Keratinocyte (primary cell): ENCODE measurements around the gene NAA10. TPM values are rescaled to one million over a fixed set of nuclear protein-coding genes. Genes with fewer than 3 reads are reported as not detected.

Source experiments
- DNase-seq: peaks from one replicate; pipeline ENCODE4 v3.0.0-alpha.2; 2011; ENCODE audit warnings: low read depth, missing footprints, low spot score
- FAIRE-seq: peaks from 2 replicates; lab custom pipeline; 2011; peaks lifted over from hg19 to GRCh38; lab: Jason Lieb, UNC
- H2AFZ ChIP-seq: 2 replicates; pipeline ENCODE4 v1.6.0; 2012; ENCODE audit warnings: low read length, control low read depth, inconsistent platforms; ENCODE audit not compliant: control insufficient read depth
- H3K27ac ChIP-seq: 2 replicates; pipeline ENCODE4 v1.5.1; 2011; ENCODE audit warnings: low read length; ENCODE audit not compliant: control insufficient read depth, insufficient read depth
- H3K27me3 ChIP-seq: 3 replicates; pipeline ENCODE4 v1.6.0; 2011; ENCODE audit warnings: low read length; ENCODE audit not compliant: control insufficient read depth, insufficient read depth; ENCODE audit errors: extremely low read depth
- H3K36me3 ChIP-seq, 2 experiments: 2 replicates in 1 of 2; 3 replicates in 1 of 2; pipeline ENCODE4 v1.5.1; 2011; ENCODE audit warnings: low read length in 2 of 2, mild to moderate bottlenecking in 1 of 2; ENCODE audit not compliant: control insufficient read depth in 2 of 2, insufficient read depth in 2 of 2; ENCODE audit errors: extremely low read depth in 1 of 2
- H3K4me1 ChIP-seq: 3 replicates; pipeline ENCODE4 v1.5.1; 2011; ENCODE audit warnings: low read length; ENCODE audit not compliant: control insufficient read depth, insufficient read depth; ENCODE audit errors: extremely low read depth
- H3K4me2 ChIP-seq: 3 replicates; pipeline ENCODE4 v1.6.0; 2011; ENCODE audit warnings: low read depth, low read length; ENCODE audit not compliant: control insufficient read depth, insufficient read depth; ENCODE audit errors: extremely low read depth
- H3K4me3 ChIP-seq, 3 experiments: fragments of 200-600 bp in 1 of 3; sonication (generic) in 1 of 3; 2 replicates in 2 of 3; 3 replicates in 1 of 3; pipeline ENCODE4 v1.5.1; 2011 to 2016; ENCODE audit warnings: low read length in 3 of 3, mild to moderate bottlenecking in 3 of 3, control low read depth in 2 of 3, inconsistent platforms in 1 of 3, low read depth in 1 of 3, mixed read lengths in 1 of 3, mixed run types in 1 of 3, moderate library complexity in 1 of 3; ENCODE audit not compliant: control insufficient read depth in 2 of 3, insufficient read depth in 2 of 3; ENCODE audit errors: extremely low read depth in 1 of 3
- H3K79me2 ChIP-seq: 2 replicates; pipeline ENCODE4 v1.6.0; 2012; ENCODE audit warnings: low read length; ENCODE audit not compliant: control insufficient read depth, insufficient read depth
- H3K9ac ChIP-seq: 3 replicates; pipeline ENCODE4 v1.6.0; 2011; ENCODE audit warnings: low read length; ENCODE audit not compliant: control insufficient read depth, insufficient read depth; ENCODE audit errors: extremely low read depth
- H3K9me1 ChIP-seq: 3 replicates; pipeline ENCODE4 v1.6.0; 2011; ENCODE audit warnings: low read length; ENCODE audit not compliant: control insufficient read depth, insufficient read depth; ENCODE audit errors: extremely low read depth
- H3K9me3 ChIP-seq: 2 replicates; pipeline ENCODE4 v1.5.1; 2012; ENCODE audit warnings: low read depth, low read length; ENCODE audit not compliant: control insufficient read depth
- H4K20me1 ChIP-seq: 3 replicates; pipeline ENCODE4 v1.6.0; 2011; ENCODE audit warnings: low read length; ENCODE audit not compliant: control insufficient read depth, insufficient read depth; ENCODE audit errors: extremely low read depth
- EZH2 ChIP-seq: IDR thresholded peaks from one replicate; pipeline ENCODE4 v1.6.1; 2012; ENCODE audit warnings: inconsistent platforms, mild to moderate bottlenecking, low read length, moderate library complexity
- dilution Hi-C: fragments of 300-500 bp; cut with MboI; formaldehyde crosslinking; loops from one replicate; pipeline ENCODE4 v1.7.0; 2020; ENCODE audit warnings: low sequenced_read_pairs; ENCODE audit not compliant: extremely low pct_ligation_motif_present
- polyA plus RNA-seq, 5 experiments: library from polyadenylated mRNA; depleted of rRNA in 3 of 5; stranded (reverse) in 3 of 5; stranded (forward) in 1 of 5; unstranded in 1 of 5; fragments of >200 nt; gene quantifications; 1 replicate in 1 of 5; 2 replicates in 3 of 5; 3 replicates in 1 of 5; pipeline versions ENCODE4 v1.2.1 to v1.2.3, GENCODE V29; 2011 to 2012; ENCODE audit warnings: missing spikeins in 2 of 5, low read depth in 1 of 5, low replicate concordance in 1 of 5
- TF ChIP-seq, protein P1 (sequence below), 3 experiments: IDR thresholded peaks in 1 of 3; conservative IDR thresholded peaks in 1 of 3; optimal IDR thresholded peaks in 1 of 3; 2 replicates in 2 of 3; 3 replicates in 1 of 3; pipeline versions ENCODE3 to v1.5.1; 2011; ENCODE audit warnings: low read length in 3 of 3, mild to moderate bottlenecking in 3 of 3, moderate library complexity in 2 of 3, control low read depth in 1 of 3, inconsistent platforms in 1 of 3; ENCODE audit not compliant: insufficient read depth in 2 of 3; ENCODE audit errors: extremely low read depth in 1 of 3

NAA10 gene
- polyA plus RNA-seq, 1 donor (not counting 4 experiments of a cell fraction or from before 2014, with no cell fraction given) = 103 TPM

- H3K9me3 ChIP-seq = no peaks in the 10 kb centered on the region
- no peaks in the 10 kb centered on the region for H3K4me1 ChIP-seq
- H3K9me1 ChIP-seq = no peaks in the 10 kb centered on the region
- FAIRE-seq = no peak
- no peak within 1 kb of the TSS for H3K4me3 ChIP-seq
- TF ChIP-seq EZH2 = no peak
- TF ChIP-seq, protein P1, sequence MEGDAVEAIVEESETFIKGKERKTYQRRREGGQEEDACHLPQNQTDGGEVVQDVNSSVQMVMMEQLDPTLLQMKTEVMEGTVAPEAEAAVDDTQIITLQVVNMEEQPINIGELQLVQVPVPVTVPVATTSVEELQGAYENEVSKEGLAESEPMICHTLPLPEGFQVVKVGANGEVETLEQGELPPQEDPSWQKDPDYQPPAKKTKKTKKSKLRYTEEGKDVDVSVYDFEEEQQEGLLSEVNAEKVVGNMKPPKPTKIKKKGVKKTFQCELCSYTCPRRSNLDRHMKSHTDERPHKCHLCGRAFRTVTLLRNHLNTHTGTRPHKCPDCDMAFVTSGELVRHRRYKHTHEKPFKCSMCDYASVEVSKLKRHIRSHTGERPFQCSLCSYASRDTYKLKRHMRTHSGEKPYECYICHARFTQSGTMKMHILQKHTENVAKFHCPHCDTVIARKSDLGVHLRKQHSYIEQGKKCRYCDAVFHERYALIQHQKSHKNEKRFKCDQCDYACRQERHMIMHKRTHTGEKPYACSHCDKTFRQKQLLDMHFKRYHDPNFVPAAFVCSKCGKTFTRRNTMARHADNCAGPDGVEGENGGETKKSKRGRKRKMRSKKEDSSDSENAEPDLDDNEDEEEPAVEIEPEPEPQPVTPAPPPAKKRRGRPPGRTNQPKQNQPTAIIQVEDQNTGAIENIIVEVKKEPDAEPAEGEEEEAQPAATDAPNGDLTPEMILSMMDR (optimal IDR thresholded peaks at IDR 0.05 in 1 of 3, IDR thresholded peaks at IDR 0.05 in 1 of 3, conservative IDR thresholded peaks at IDR 0.05 in 1 of 3; ENCODE audit: extremely low read depth in 1 of 3, insufficient read depth in 2 of 3, low read length in 3 of 3) = no peak
- no peak within 1 kb of the TSS for H3K9ac ChIP-seq
- H3K36me3 ChIP-seq = peaks cover 0 to 4% of the 10 kb centered on the region in 2 experiments
- no peaks in the 10 kb centered on the region for H3K79me2 ChIP-seq
- no peaks in the 10 kb centered on the region for H3K27me3 ChIP-seq
- dilution Hi-C loops = no loop called here
- H2AFZ ChIP-seq = no peak within 1 kb of the TSS
- no peak within 1 kb of the TSS for H3K4me2 ChIP-seq
- no peaks in the 10 kb centered on the region for H4K20me1 ChIP-seq
- no peak for DNase-seq
- H3K27ac ChIP-seq = no peak within 1 kb of the TSS
Measured at GRCh38 chrX:153944140-153944799, 9.4 kb upstream of the NAA10 start, which contains the start of gene RENBP. RENBP (minus strand) TSS chrX:153944643; CDS start chrX:153944610, 33 bp downstream.

DNA sequence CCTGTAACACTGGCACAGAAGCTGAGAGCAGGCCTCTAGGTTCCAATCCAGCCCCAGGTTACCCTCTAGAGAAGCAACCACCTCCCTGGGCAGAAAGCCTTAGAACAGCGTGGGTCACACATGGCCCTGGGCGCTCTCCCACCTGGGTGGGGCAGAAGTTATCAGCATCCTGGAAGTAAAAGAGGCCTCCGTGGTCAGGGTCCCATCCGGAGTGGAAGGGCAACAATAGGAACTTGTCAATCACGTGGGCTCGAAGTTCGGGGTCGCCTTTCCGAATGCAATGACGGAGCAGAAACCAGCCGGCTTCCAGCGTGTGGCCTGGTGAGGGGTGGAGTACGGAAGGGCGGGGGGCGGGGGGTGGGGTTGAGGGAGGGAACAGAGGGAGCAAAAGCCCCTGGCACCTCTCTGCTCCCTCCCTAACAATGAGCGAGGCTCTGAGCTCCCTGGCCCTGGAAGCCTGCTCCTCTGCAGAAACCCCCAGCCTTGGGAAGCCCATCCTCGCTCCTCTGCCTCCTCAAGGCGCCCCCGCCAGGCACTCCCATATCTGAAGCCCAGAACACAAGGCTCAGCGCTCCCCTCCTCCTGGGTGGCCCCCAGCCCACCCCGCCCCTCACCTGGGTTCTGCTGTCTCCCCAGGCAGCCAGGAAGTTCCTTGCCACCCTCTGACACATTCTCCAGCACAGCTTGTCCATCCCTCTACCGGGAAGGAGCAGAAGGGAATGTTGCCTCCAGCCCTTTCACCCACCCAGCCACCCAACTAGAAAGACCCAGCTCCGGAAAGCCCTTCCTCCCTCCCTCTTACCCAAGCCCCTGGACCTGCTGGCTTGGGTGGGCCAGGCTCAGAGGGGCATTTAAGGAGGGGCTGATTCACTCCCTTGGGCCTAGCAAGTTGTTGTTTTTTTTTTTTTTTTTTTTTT is 6.8 kb upstream of the NAA10 start:
- Histone ChIP-seq H3K4me1 (no peaks in the 10 kb centered on the region), H4K20me1 (no peaks in the 10 kb centered on the region), H3K4me2 (no peak overlapping the region), H3K27ac (no peak overlapping the region), H3K9me1 (no peaks in the 10 kb centered on the region), H3K27me3 (no peaks in the 10 kb centered on the region), H3K36me3 (no peaks in the 10 kb centered on the region), H3K79me2 (no peaks in the 10 kb centered on the region), H2AFZ (no peak overlapping the region), H3K4me3 (no peak overlapping the region), H3K9me3 (no peaks in the 10 kb centered on the region), H3K9ac (no peak overlapping the region)
- DNase-seq = no peak
- dilution Hi-C loops = no loop called here
- no peak for FAIRE-seq
- TF ChIP-seq EZH2 = no peak
- TF ChIP-seq, protein P1 (optimal IDR thresholded peaks at IDR 0.05 in 1 of 3, IDR thresholded peaks at IDR 0.05 in 1 of 3, conservative IDR thresholded peaks at IDR 0.05 in 1 of 3; ENCODE audit: extremely low read depth in 1 of 3, insufficient read depth in 2 of 3, low read length in 3 of 3) = no peak
